ENCODE measurements around the gene HAL. TPM values are rescaled to one million over a fixed set of nuclear protein-coding genes. Genes with fewer than 3 reads are reported as not detected.

Gene HAL
- total RNA-seq, 4 donors from 2014 or later = 1.2 TPM; not detected in 3

GRCh38 chr12:95994476-95994875, 1.7 kb downstream of the HAL start:
- Histone ChIP-seq H3K9me3 (no peaks in the 10 kb centered on the region), H3K4me3 (no peak overlapping the region), H3K27ac (replicated peaks in 1 of 4) (no peak overlapping the region), H3K4me1 (peaks cover 0 to 12% (median 2%) of the 10 kb centered on the region in 4 donors), H3K36me3 (peaks cover 0 to 2% (median 0%) of the 10 kb centered on the region in 4 donors), H3K27me3 (no peaks in the 10 kb centered on the region)
- DNase-seq (ENCODE audit: extremely low spot score) = no peak
- no peak for TF ChIP-seq POLR2A (IDR thresholded peaks at IDR 0.05; ENCODE audit: low read depth)
- no peak for TF ChIP-seq EP300 (IDR thresholded peaks at IDR 0.05)
- no peak for TF ChIP-seq CTCF (IDR thresholded peaks at IDR 0.05)
- TF ChIP-seq POLR2AphosphoS5 (IDR thresholded peaks at IDR 0.05) = no peak
- intact Hi-C loops (cut with DNase I) = loop anchor here (10.0 kb wide), 1 partner anchor 170 kb away; no protein-coding TSS in a partner anchor
- WGBS = 89% methylated on average over 5 of the region's 5 CpGs

GRCh38 chr12:95993907-95994306, 2.2 kb downstream of the HAL start:
- no peaks in the 10 kb centered on the region for H3K27me3 ChIP-seq
- peaks cover 0 to 9% (median 1%) of the 10 kb centered on the region in 4 donors for H3K4me1 ChIP-seq
- TF ChIP-seq CTCF (IDR thresholded peaks at IDR 0.05) (no peak), EP300 (IDR thresholded peaks at IDR 0.05) (no peak), POLR2AphosphoS5 (IDR thresholded peaks at IDR 0.05) (no peak), POLR2A (IDR thresholded peaks at IDR 0.05; ENCODE audit: low read depth) (no peak)
- H3K4me3 ChIP-seq = no peak overlapping the region
- no peak for DNase-seq (ENCODE audit: extremely low spot score)
- intact Hi-C loops (cut with DNase I) = loop anchor here (10.0 kb wide), 1 partner anchor 169 kb away; no protein-coding TSS in a partner anchor
- 95% methylated on average over 7 of the region's 7 CpGs for WGBS
- H3K36me3 ChIP-seq = no peaks in the 10 kb centered on the region
- no peaks in the 10 kb centered on the region for H3K9me3 ChIP-seq
- H3K27ac ChIP-seq (replicated peaks in 1 of 4) = no peak overlapping the region

GRCh38 chr12:95990136-95990535, 6.0 kb downstream of the HAL start:
- WGBS = 94% methylated on average over 7 of the region's 7 CpGs

GRCh38 chr12:95989504-95990123, 6.5 kb downstream of the HAL start:
- DNase-seq (ENCODE audit: extremely low spot score) = peak; percentile 47
- Histone ChIP-seq H3K4me1 (no peaks in the 10 kb centered on the region), H3K4me3 (no peak overlapping the region), H3K27ac (replicated peaks in 1 of 4) (no peak overlapping the region), H3K9me3 (no peaks in the 10 kb centered on the region), H3K36me3 (no peaks in the 10 kb centered on the region), H3K27me3 (no peaks in the 10 kb centered on the region)
- TF ChIP-seq POLR2A (IDR thresholded peaks at IDR 0.05; ENCODE audit: low read depth) (no peak), EP300 (IDR thresholded peaks at IDR 0.05) (no peak), CTCF (IDR thresholded peaks at IDR 0.05) (no peak), POLR2AphosphoS5 (IDR thresholded peaks at IDR 0.05) (no peak)
- WGBS = 47% methylated on average over 4 of the region's 4 CpGs
- intact Hi-C loops (cut with DNase I) = loop anchor here (10.0 kb wide), 1 partner anchor 165 kb away; no protein-coding TSS in a partner anchor

More at GRCh38 chr12:95990136-95990535, 6.0 kb downstream of the HAL start:
- no peak overlapping the region for H3K27ac ChIP-seq (replicated peaks in 1 of 4)
- no peaks in the 10 kb centered on the region for H3K27me3 ChIP-seq
- no peaks in the 10 kb centered on the region for H3K4me1 ChIP-seq
- H3K4me3 ChIP-seq = no peak overlapping the region
- no peaks in the 10 kb centered on the region for H3K9me3 ChIP-seq
- DNase-seq (ENCODE audit: extremely low spot score) = peak; percentile 77
- no peaks in the 10 kb centered on the region for H3K36me3 ChIP-seq
- intact Hi-C loops (cut with DNase I) = loop anchor here (10.0 kb wide), 1 partner anchor 165 kb away; no protein-coding TSS in a partner anchor
- no peak for TF ChIP-seq EP300 (IDR thresholded peaks at IDR 0.05)
- TF ChIP-seq POLR2A (IDR thresholded peaks at IDR 0.05; ENCODE audit: low read depth) = no peak
- no peak for TF ChIP-seq CTCF (IDR thresholded peaks at IDR 0.05)
- TF ChIP-seq POLR2AphosphoS5 (IDR thresholded peaks at IDR 0.05) = no peak

All from esophagus muscularis mucosa (tissue), 4 donors.